ENCODE data around the gene SLC25A5.

DNA sequence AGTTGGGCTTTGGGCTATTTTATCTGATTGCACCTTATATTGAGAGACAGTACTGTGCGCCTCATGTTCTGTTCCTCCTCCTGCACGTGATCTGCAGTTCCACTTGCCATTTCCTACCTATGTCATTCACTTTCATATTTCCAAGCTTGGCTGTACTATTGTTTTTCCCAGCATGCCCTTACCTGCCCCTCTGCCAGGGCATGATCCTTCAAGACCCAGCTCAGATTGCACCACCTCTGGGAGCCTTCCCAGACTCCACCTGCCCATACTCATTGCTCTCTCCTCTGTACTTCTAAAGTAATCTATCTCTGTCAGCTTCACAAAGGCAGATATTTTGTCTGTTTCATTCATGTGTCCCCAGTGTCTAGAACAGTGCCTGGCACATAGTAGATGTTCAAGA lies 11.6 kb downstream of the SLC25A5 start:
- TF ChIP-seq POLR2AphosphoS5 (IDR thresholded peaks at IDR 0.05): no peak
- TF ChIP-seq, protein P1, sequence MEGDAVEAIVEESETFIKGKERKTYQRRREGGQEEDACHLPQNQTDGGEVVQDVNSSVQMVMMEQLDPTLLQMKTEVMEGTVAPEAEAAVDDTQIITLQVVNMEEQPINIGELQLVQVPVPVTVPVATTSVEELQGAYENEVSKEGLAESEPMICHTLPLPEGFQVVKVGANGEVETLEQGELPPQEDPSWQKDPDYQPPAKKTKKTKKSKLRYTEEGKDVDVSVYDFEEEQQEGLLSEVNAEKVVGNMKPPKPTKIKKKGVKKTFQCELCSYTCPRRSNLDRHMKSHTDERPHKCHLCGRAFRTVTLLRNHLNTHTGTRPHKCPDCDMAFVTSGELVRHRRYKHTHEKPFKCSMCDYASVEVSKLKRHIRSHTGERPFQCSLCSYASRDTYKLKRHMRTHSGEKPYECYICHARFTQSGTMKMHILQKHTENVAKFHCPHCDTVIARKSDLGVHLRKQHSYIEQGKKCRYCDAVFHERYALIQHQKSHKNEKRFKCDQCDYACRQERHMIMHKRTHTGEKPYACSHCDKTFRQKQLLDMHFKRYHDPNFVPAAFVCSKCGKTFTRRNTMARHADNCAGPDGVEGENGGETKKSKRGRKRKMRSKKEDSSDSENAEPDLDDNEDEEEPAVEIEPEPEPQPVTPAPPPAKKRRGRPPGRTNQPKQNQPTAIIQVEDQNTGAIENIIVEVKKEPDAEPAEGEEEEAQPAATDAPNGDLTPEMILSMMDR (IDR thresholded peaks at IDR 0.05): no peak
- no peak for TF ChIP-seq POLR2A (IDR thresholded peaks at IDR 0.05)
- TF ChIP-seq EP300 (IDR thresholded peaks at IDR 0.05; ENCODE audit: low read depth): no peak
